C4-2B (cell line): ENCODE data around the gene UQCRC2.

Experiments
- ZFX ChIP-seq: fragments of 450-650 bp; IDR thresholded peaks from 2 replicates; pipeline ENCODE4 v1.6.1; 2017
- TF ChIP-seq, protein P1 (sequence below): fragments of 450-650 bp; conservative IDR thresholded peaks from 2 replicates; pipeline ENCODE4 v1.5.1; 2017; ENCODE audit warnings: mild to moderate bottlenecking

DNA sequence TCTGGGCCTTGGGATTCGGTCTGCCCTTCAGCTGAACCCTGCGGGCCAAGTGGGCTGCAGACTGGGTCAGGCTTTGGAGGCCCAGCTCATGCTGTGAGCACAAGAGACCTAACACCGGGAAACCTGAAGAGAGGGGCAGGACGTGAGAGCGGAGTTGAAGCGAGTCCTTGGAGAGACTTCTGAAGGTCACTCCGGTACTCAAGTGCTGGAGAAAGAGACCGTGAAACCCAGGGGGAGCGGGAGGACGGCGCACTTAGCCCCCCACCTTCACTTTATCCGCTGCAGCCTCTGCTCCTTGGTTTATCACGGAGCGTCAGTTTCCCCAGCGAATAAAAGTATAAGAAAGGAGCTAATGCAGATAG lies 361 bp downstream of the UQCRC2 start:
- TF ChIP-seq, protein P1, sequence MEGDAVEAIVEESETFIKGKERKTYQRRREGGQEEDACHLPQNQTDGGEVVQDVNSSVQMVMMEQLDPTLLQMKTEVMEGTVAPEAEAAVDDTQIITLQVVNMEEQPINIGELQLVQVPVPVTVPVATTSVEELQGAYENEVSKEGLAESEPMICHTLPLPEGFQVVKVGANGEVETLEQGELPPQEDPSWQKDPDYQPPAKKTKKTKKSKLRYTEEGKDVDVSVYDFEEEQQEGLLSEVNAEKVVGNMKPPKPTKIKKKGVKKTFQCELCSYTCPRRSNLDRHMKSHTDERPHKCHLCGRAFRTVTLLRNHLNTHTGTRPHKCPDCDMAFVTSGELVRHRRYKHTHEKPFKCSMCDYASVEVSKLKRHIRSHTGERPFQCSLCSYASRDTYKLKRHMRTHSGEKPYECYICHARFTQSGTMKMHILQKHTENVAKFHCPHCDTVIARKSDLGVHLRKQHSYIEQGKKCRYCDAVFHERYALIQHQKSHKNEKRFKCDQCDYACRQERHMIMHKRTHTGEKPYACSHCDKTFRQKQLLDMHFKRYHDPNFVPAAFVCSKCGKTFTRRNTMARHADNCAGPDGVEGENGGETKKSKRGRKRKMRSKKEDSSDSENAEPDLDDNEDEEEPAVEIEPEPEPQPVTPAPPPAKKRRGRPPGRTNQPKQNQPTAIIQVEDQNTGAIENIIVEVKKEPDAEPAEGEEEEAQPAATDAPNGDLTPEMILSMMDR, result no peak
- TF ChIP-seq ZFX, result peak; percentile 46
